Vagina (tissue), 2 donors: ENCODE measurements around the gene STX4. TPM values are rescaled to one million over a fixed set of nuclear protein-coding genes. Genes with fewer than 3 reads are reported as not detected.

ENCODE experiments used
- DNase-seq, 2 donors: peaks; one replicate each; pipeline ENCODE4 v3.0.0-alpha.2; 2017; ENCODE audit errors: extremely low spot score in 2 of 2
- H3K27ac ChIP-seq: fragments of 200-600 bp; sonication (generic); one replicate; pipeline ENCODE4 v1.5.1; 2019
- H3K27me3 ChIP-seq: fragments of 200-600 bp; sonication (generic); one replicate; pipeline ENCODE4 v1.5.1; 2019
- H3K36me3 ChIP-seq, 2 donors: fragments of 200-600 bp; sonication (generic); one replicate each; pipeline ENCODE4 v1.5.1; 2017 to 2019
- H3K4me1 ChIP-seq: fragments of 200-600 bp; sonication (generic); one replicate; pipeline ENCODE4 v1.5.1; 2019
- H3K4me3 ChIP-seq, 2 donors: fragments of 200-600 bp; sonication (generic); 1 replicate in 1 of 2; 2 replicates in 1 of 2; pipeline ENCODE4 v1.5.1; 2016 to 2019
- H3K9me3 ChIP-seq: fragments of 200-600 bp; sonication (generic); one replicate; pipeline ENCODE4 v1.5.1; 2019
- CTCF ChIP-seq, 3 experiments: fragments of 450-650 bp in 2 of 3; fragments of 200-600 bp in 1 of 3; sonication (generic) in 1 of 3; IDR thresholded peaks; one replicate each; pipeline ENCODE4 v1.5.1; 2017 to 2019; ENCODE audit warnings: antibody characterized with exemption in 3 of 3, mild to moderate bottlenecking in 2 of 3, moderate library complexity in 2 of 3
- POLR2A ChIP-seq, 2 donors: fragments of 450-650 bp; IDR thresholded peaks; one replicate each; pipeline ENCODE4 v1.6.1; 2017; ENCODE audit warnings: antibody characterized with exemption in 2 of 2, mild to moderate bottlenecking in 2 of 2, moderate library complexity in 2 of 2
- POLR2AphosphoS5 ChIP-seq, 2 donors: sonication (generic); formaldehyde crosslinking; IDR thresholded peaks; one replicate each; pipeline ENCODE4 v1.9.0; 2017; ENCODE audit warnings: antibody characterized with exemption in 2 of 2, mild to moderate bottlenecking in 2 of 2, low read depth in 1 of 2; ENCODE audit not compliant: insufficient read depth in 1 of 2
- intact Hi-C: fragments of 100-400 bp; cut with DNase I; formaldehyde crosslinking; loops from one replicate; pipeline ENCODE4 v1.15.1; 2023
- total RNA-seq: library from RNA; depleted of rRNA; stranded (reverse); fragments of >200 nt; gene quantifications from one replicate; pipeline ENCODE4 v1.2.3, GENCODE V29; 2016

The STX4 gene
- total RNA-seq, 1 donor from 2014 or later, result 42.5 TPM

DNA sequence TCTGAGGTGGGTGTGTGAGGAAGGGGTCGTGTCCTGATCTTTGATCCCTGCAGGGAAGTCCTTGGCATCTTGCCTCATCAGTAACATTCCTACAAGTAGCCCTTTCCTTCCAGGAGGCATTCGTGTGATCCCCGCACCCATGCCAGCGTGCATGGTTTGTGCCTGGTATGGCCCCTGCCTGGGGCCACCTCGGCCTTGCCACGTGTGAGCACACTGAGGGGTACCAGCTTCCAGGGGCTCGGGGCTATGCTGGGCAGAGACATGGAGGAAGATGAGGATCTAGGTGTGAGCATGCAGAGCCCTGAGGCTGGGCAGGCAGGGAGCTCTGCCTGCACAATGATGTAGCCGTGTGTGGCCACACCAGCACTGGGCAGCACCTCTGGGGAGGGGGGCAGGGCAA lies 42.3 kb upstream of the STX4 start:
- TF ChIP-seq POLR2A (IDR thresholded peaks at IDR 0.05) (no peak), CTCF (IDR thresholded peaks at IDR 0.05) (no peak), POLR2AphosphoS5 (IDR thresholded peaks at IDR 0.05; ENCODE audit: insufficient read depth in 1 of 2, low read depth in 1 of 2) (no peak)
- DNase-seq, result no peak
- intact Hi-C loops, result no loop called here
- Histone ChIP-seq H3K4me3 (no peak overlapping the region), H3K27ac (no peak overlapping the region), H3K9me3 (no peaks in the 10 kb centered on the region), H3K4me1 (peaks cover 2% of the 10 kb centered on the region), H3K36me3 (no peaks in the 10 kb centered on the region), H3K27me3 (no peaks in the 10 kb centered on the region)

- intact Hi-C loops, result no loop called here
Observed at GRCh38 chr16:30992276-30992780, 41.0 kb upstream of the STX4 start.

GRCh38 chr16:30992931-30993816 lies 40.2 kb upstream of the STX4 start:
- Histone ChIP-seq H3K4me3 (no peak overlapping the region), H3K36me3 (no peaks in the 10 kb centered on the region), H3K4me1 (peaks cover 16% of the 10 kb centered on the region), H3K27ac (no peak overlapping the region), H3K9me3 (no peaks in the 10 kb centered on the region), H3K27me3 (no peaks in the 10 kb centered on the region)
- intact Hi-C loops, result no loop called here
- no peak for DNase-seq
- TF ChIP-seq POLR2A (IDR thresholded peaks at IDR 0.05), result no peak
- TF ChIP-seq CTCF (IDR thresholded peaks at IDR 0.05), result no peak
- TF ChIP-seq POLR2AphosphoS5 (IDR thresholded peaks at IDR 0.05; ENCODE audit: insufficient read depth in 1 of 2, low read depth in 1 of 2), result no peak

More at GRCh38 chr16:30992276-30992780, 41.0 kb upstream of the STX4 start:
- H3K36me3 ChIP-seq, result no peaks in the 10 kb centered on the region
- no peaks in the 10 kb centered on the region for H3K27me3 ChIP-seq
- peaks cover 7% of the 10 kb centered on the region for H3K4me1 ChIP-seq
- TF ChIP-seq CTCF (IDR thresholded peaks at IDR 0.05) (no peak), POLR2A (IDR thresholded peaks at IDR 0.05) (no peak), POLR2AphosphoS5 (IDR thresholded peaks at IDR 0.05; ENCODE audit: insufficient read depth in 1 of 2, low read depth in 1 of 2) (no peak)
- no peak overlapping the region for H3K27ac ChIP-seq
- no peaks in the 10 kb centered on the region for H3K9me3 ChIP-seq
- no peak for DNase-seq
- no peak overlapping the region for H3K4me3 ChIP-seq

DNA sequence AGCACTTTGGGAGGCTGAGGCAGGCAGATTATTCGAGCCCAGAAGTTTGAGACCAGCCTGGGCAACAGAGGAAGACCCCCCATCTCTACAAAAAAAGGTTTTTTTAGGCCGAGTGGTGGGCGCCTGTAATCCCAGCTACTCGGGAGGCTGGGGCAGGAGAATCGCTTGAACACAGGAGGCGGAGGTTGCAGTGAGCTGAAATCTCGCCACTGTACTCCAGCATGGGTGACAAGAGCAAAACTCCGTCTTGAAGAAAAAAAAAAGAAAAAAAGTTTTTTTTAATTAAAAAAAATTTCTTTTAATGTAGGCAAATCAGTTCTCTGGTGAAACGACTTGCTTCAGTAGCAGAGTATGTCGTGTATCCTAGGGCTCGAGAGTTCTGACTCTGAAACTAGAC lies 37.4 kb upstream of the STX4 start:
- Histone ChIP-seq H3K27ac (no peak overlapping the region), H3K4me1 (peaks cover 19% of the 10 kb centered on the region), H3K27me3 (no peaks in the 10 kb centered on the region), H3K36me3 (no peaks in the 10 kb centered on the region), H3K9me3 (no peaks in the 10 kb centered on the region), H3K4me3 (no peak overlapping the region)
- intact Hi-C loops, result loop anchor here (2.0 kb wide), 1 partner anchor 37 kb away; the partner anchor contains the start of gene STX4
- TF ChIP-seq POLR2AphosphoS5 (IDR thresholded peaks at IDR 0.05; ENCODE audit: insufficient read depth in 1 of 2, low read depth in 1 of 2) (no peak), CTCF (IDR thresholded peaks at IDR 0.05) (no peak), POLR2A (IDR thresholded peaks at IDR 0.05) (no peak)
- no peak for DNase-seq
